ENCODE results near the gene EIF2S2.
"Not testable (repeated sequence)": the region's sequence is repeated elsewhere in the genome, so short reads cannot be mapped to it uniquely, and the experiment has no call there.

EIF2S2 gene

GRCh38 chr20:34141293-34141692, 29.2 kb upstream of the EIF2S2 start:
- TF ChIP-seq REST (IDR thresholded peaks at IDR 0.05; ENCODE audit: insufficient replicate concordance, low read depth) (no peak), SPI1 (IDR thresholded peaks at IDR 0.05; ENCODE audit: borderline replicate concordance, low read depth) (no peak), POLR2AphosphoS5 (IDR thresholded peaks at IDR 0.05; ENCODE audit: low read depth) (no peak), CTCF (IDR thresholded peaks at IDR 0.05; ENCODE audit: insufficient read depth, low read length) (no peak), GABPA (IDR thresholded peaks at IDR 0.05; ENCODE audit: low read depth) (no peak)

GRCh38 chr20:34135525-34136275, 23.7 kb upstream of the EIF2S2 start:
- H3K27me3 ChIP-seq (ENCODE audit: insufficient read depth, poor library complexity, severe bottlenecking); DNase-seq (ENCODE audit: low read depth in 1 of 2, low spot score in 1 of 2); H3K27ac ChIP-seq (replicated peaks); H3K4me3 ChIP-seq (replicated peaks; ENCODE audit: insufficient read depth, low read length): not testable (repeated sequence)

More at GRCh38 chr20:34141293-34141692, 29.2 kb upstream of the EIF2S2 start:
- no peak for DNase-seq (ENCODE audit: low read depth in 1 of 2, low spot score in 1 of 2)
- H3K27ac ChIP-seq (replicated peaks), result no peak overlapping the region
- no peaks in the 10 kb centered on the region for H3K27me3 ChIP-seq (ENCODE audit: insufficient read depth, poor library complexity, severe bottlenecking)
- no peak overlapping the region for H3K4me3 ChIP-seq (replicated peaks; ENCODE audit: insufficient read depth, low read length)

GRCh38 chr20:34133365-34133860, 21.4 kb upstream of the EIF2S2 start:
- H3K4me3 ChIP-seq (replicated peaks; ENCODE audit: insufficient read depth, low read length); DNase-seq (ENCODE audit: low read depth in 1 of 2, low spot score in 1 of 2); H3K27me3 ChIP-seq (ENCODE audit: insufficient read depth, poor library complexity, severe bottlenecking): not testable (repeated sequence)
- H3K27ac ChIP-seq (replicated peaks), result peak overlapping the region; percentile 54

GRCh38 chr20:34132943-34133342, 20.9 kb upstream of the EIF2S2 start:
- DNase-seq (ENCODE audit: low read depth in 1 of 2, low spot score in 1 of 2), result peak in 1 of 2 experiments; percentile 79
- not testable (repeated sequence) for H3K4me3 ChIP-seq (replicated peaks; ENCODE audit: insufficient read depth, low read length); H3K27me3 ChIP-seq (ENCODE audit: insufficient read depth, poor library complexity, severe bottlenecking)
- H3K27ac ChIP-seq (replicated peaks), result peak overlapping the region; percentile 54

- DNase-seq (ENCODE audit: low read depth in 1 of 2, low spot score in 1 of 2); H3K27ac ChIP-seq (replicated peaks); H3K4me3 ChIP-seq (replicated peaks; ENCODE audit: insufficient read depth, low read length); H3K27me3 ChIP-seq (ENCODE audit: insufficient read depth, poor library complexity, severe bottlenecking): not testable (repeated sequence)
Observed at GRCh38 chr20:34132491-34132890, 20.4 kb upstream of the EIF2S2 start.

GRCh38 chr20:34131491-34131890, 19.4 kb upstream of the EIF2S2 start:
- Histone ChIP-seq H3K27me3 (ENCODE audit: insufficient read depth, poor library complexity, severe bottlenecking) (no peaks in the 10 kb centered on the region), H3K27ac (replicated peaks) (no peak overlapping the region), H3K4me3 (replicated peaks; ENCODE audit: insufficient read depth, low read length) (no peak overlapping the region)
- no peak for DNase-seq (ENCODE audit: low read depth in 1 of 2, low spot score in 1 of 2)
- TF ChIP-seq CTCF (IDR thresholded peaks at IDR 0.05; ENCODE audit: insufficient read depth, low read length), result no peak
- no peak for TF ChIP-seq SPI1 (IDR thresholded peaks at IDR 0.05; ENCODE audit: borderline replicate concordance, low read depth)
- no peak for TF ChIP-seq REST (IDR thresholded peaks at IDR 0.05; ENCODE audit: insufficient replicate concordance, low read depth)
- no peak for TF ChIP-seq POLR2AphosphoS5 (IDR thresholded peaks at IDR 0.05; ENCODE audit: low read depth)
- no peak for TF ChIP-seq GABPA (IDR thresholded peaks at IDR 0.05; ENCODE audit: low read depth)
